HEK293T (cell line): ENCODE data around the gene TEP1.

Source experiments
- HDGF ChIP-seq: fragments of 450-650 bp; IDR thresholded peaks from 2 replicates; pipeline ENCODE4 v1.6.1; 2017; ENCODE audit warnings: antibody characterized with exemption, borderline replicate concordance
- ZNF384 ChIP-seq: fragments of 450-650 bp; IDR thresholded peaks from 2 replicates; pipeline ENCODE4 v1.6.1; 2016

DNA sequence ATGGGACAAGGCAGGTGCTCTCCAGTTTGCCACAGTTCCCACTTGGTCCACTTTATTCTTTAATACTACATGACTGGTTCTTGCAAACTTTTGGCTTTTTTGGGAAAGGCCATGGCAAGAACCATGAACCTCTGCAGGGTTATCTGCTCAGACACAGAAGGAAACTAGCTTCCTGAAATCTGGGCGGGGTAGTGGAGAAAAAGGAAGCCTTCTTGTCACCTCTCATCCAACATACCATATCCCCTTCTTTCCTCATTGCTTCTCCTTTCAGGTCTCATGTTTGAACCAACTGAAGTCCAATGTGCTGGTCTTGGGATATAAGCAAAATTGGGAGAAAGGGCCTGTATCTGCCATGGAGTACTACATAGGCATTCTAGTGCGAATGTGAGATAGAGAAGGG, 28.2 kb upstream of the TEP1 start:
- TF ChIP-seq ZNF384 (no peak), HDGF (no peak)
